Measurements from ENCODE around the gene FAM81A. TPM values are rescaled to one million over a fixed set of nuclear protein-coding genes. Genes with fewer than 3 reads are reported as not detected.
A peak's percentile ranks its signal among the peaks of the same experiment; 100 is the strongest.

FAM81A gene
- total RNA-seq, 2 experiments from 2014 or later: 2.0 to 2.2 TPM

DNA sequence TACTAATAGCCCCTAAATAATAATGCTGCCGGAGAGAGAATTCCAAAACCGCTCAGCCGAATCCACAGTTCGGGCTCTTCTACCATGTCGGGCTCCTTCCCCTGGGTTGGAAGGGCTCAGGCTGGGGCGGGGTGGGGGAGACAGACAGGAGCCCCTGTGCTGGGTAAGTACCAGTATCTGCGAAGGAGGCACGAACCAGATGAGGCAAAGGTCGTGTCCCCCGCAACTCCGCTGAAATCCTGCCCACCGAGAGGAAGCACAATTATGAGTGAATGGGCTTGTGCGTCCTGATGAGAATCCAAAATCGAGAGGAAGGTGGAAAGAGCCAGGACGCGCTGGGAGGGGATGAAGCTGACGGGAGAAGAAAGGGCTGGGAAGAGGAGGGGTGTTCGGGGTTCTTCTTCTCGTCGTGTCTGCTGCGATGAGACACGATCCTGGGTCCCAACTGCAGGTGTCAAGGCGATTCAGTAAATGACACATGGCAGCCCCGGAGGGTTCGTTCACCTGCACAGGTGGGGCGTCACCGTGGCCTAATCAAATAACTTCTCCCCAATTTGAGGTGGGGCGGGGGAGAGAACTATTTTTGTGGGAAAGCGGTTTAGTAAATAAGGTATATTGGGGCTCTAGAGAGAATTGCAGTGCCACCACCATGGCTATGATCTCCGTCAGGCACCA is 707 bp upstream of the FAM81A start:
- Mint-ChIP-seq H3K27ac (no peak overlapping the region), H3K4me1 (peaks cover 18% of the 10 kb centered on the region), H3K27me3 (peaks cover 83% of the 10 kb centered on the region), H3K36me3 (no peaks in the 10 kb centered on the region), H3K4me3 (peak overlapping the region; percentile 85), H3K9me3 (no peaks in the 10 kb centered on the region)
- DNase-seq (no peak), ATAC-seq (ENCODE audit: low read depth) (no peak)
- POLR2A ChIA-PET: interaction anchor here (0.6 kb wide), 1 partner anchor 84 kb away, joined by 3 read pairs; no protein-coding TSS in a partner anchor

- Mint-ChIP-seq H3K36me3 (peaks cover 2% of the 10 kb centered on the region), H3K4me1 (peaks cover 20% of the 10 kb centered on the region), H3K9me3 (no peaks in the 10 kb centered on the region), H3K27ac (no peak overlapping the region), H3K27me3 (peaks cover 78% of the 10 kb centered on the region), H3K4me3 (peak overlapping the region; percentile 74)
- no peak for DNase-seq
- POLR2A ChIA-PET: no interaction called here
- ATAC-seq (ENCODE audit: low read depth): no peak
These were observed 772 bp downstream of the FAM81A start for GRCh38 chr15:59438625-59439290.

DNA sequence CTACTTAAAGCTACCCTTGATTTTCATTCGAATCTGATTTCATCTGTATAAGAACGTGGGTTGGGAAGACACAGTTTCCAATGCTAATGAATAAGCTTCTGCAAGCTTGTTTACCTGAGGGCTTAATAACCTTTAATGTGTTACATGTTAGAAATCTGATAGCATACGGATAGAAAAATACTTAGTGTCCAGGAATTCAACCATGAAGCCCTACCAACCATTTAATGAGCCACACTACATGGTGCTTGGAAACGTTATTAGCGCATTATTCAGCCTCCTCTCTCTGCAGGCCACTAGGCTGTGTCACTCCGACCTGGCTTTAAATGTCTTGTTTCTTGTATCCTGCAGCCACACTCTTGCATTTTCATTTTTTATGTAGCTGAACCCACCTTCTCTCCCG is 1.6 kb downstream of the FAM81A start:
- H3K9me3 Mint-ChIP-seq: no peaks in the 10 kb centered on the region
- no peak for DNase-seq
- H3K27ac Mint-ChIP-seq: no peak overlapping the region
- no peak for ATAC-seq (ENCODE audit: low read depth)
- H3K27me3 Mint-ChIP-seq: peaks cover 76% of the 10 kb centered on the region
- POLR2A ChIA-PET: no interaction called here
- peaks cover 20% of the 10 kb centered on the region for H3K4me1 Mint-ChIP-seq
- peaks cover 2% of the 10 kb centered on the region for H3K36me3 Mint-ChIP-seq
- H3K4me3 Mint-ChIP-seq: peak overlapping the region; percentile 2

DNA sequence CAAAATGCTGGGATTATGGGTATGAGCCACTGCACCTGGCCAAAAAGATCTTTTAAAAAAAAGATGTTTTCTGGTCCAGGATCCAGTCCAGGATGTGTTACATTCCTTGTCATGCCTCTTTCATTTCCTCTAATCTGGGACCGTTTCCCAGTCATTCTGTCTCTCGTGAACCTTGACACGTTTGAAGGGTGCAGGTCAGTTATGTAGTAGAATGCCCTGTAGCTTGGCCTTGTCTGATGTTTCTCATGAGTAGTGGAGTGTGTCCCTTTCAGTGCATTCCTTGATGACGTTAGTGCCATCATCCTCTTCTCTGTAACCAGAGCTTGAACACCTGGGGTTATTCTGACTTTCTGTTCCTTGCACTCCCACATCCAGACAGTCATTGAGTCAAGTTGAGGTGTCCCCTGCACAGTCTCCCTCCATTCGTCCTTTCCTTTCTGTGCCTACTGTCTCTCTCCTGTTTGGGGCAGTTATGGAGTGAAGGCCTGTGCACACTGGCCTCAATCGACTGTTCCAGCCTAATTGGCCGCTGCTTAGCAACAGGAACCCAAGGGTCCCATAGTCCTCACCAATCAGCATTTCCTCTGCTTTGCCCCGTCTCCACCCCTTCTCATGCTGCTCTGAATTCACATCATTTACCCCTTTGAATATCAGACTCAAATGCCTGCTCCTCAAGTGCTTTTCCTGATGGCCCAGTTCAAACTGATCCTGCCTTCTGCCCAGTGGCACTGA is 5.5 kb downstream of the FAM81A start:
- H3K4me3 Mint-ChIP-seq: no peak overlapping the region
- no peaks in the 10 kb centered on the region for H3K9me3 Mint-ChIP-seq
- POLR2A ChIA-PET: no interaction called here
- ATAC-seq (ENCODE audit: low read depth) (no peak), DNase-seq (no peak)
- H3K27me3 Mint-ChIP-seq: peaks cover 49% of the 10 kb centered on the region
- no peak overlapping the region for H3K27ac Mint-ChIP-seq
- H3K4me1 Mint-ChIP-seq: peaks cover 26% of the 10 kb centered on the region
- peaks cover 11% of the 10 kb centered on the region for H3K36me3 Mint-ChIP-seq

- Mint-ChIP-seq H3K9me3 (no peaks in the 10 kb centered on the region), H3K4me1 (peaks cover 20% of the 10 kb centered on the region), H3K4me3 (no peak overlapping the region), H3K36me3 (peaks cover 11% of the 10 kb centered on the region), H3K27me3 (peaks cover 41% of the 10 kb centered on the region), H3K27ac (no peak overlapping the region)
- POLR2A ChIA-PET: no interaction called here
- ATAC-seq (ENCODE audit: low read depth) (no peak), DNase-seq (no peak)
These were observed 6.3 kb downstream of the FAM81A start for GRCh38 chr15:59444081-59444835.

- ATAC-seq (ENCODE audit: low read depth) (no peak), DNase-seq (no peak)
- H3K4me3 Mint-ChIP-seq: no peak overlapping the region
- H3K36me3 Mint-ChIP-seq: peaks cover 11% of the 10 kb centered on the region
- H3K27ac Mint-ChIP-seq: no peak overlapping the region
- POLR2A ChIA-PET: no interaction called here
- H3K27me3 Mint-ChIP-seq: peaks cover 33% of the 10 kb centered on the region
- no peaks in the 10 kb centered on the region for H3K9me3 Mint-ChIP-seq
- H3K4me1 Mint-ChIP-seq: peaks cover 20% of the 10 kb centered on the region
These were observed 7.1 kb downstream of the FAM81A start for GRCh38 chr15:59444980-59445545.

DNA sequence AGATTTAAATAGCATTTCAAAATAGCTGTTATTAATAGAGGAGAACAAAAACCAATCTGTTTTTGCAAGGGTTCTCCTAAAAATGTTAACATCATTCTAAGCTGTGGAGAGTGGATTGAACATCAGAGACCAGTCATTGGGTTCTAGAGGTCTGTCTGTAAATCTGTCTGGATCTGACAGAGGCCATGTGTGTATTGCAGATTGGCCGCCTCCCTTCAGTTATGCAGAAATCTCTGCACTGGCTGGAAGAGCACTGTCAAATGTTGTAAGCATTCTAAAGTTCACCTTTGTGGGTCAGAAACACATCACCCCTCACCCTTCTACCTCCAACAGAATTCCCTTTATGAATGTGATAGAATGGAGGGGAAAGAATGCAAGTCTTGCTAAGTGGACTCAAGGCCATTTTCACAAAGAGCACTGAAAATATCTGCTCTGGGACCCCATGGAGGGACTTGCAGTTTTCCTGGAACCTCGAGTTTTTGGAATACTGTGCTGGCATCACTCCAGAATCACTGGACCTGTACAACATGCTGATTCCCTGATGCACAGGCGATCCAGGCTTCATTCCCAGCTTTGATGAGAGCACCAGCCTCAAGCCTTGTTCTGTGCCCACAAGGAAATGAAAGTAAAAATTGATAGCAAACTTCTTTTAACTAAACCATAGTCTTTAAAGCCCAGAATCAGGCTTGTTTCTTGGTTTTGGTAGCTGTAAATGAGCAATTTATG is 8.4 kb downstream of the FAM81A start:
- peaks cover 20% of the 10 kb centered on the region for H3K4me1 Mint-ChIP-seq
- H3K4me3 Mint-ChIP-seq: no peak overlapping the region
- ATAC-seq (ENCODE audit: low read depth): no peak
- no peak overlapping the region for H3K27ac Mint-ChIP-seq
- no peak for DNase-seq
- peaks cover 11% of the 10 kb centered on the region for H3K36me3 Mint-ChIP-seq
- POLR2A ChIA-PET: interaction anchor here (0.9 kb wide), 1 partner anchor 10 kb away, joined by 3 read pairs; no protein-coding TSS in a partner anchor
- H3K9me3 Mint-ChIP-seq: no peaks in the 10 kb centered on the region
- H3K27me3 Mint-ChIP-seq: peaks cover 26% of the 10 kb centered on the region

- no peaks in the 10 kb centered on the region for H3K9me3 Mint-ChIP-seq
- peaks cover 11% of the 10 kb centered on the region for H3K36me3 Mint-ChIP-seq
- no peak for DNase-seq
- H3K27ac Mint-ChIP-seq: peak overlapping the region; percentile 47
- ATAC-seq (ENCODE audit: low read depth): no peak
- POLR2A ChIA-PET: no interaction called here
- peaks cover 20% of the 10 kb centered on the region for H3K4me1 Mint-ChIP-seq
- peaks cover 21% of the 10 kb centered on the region for H3K27me3 Mint-ChIP-seq
- H3K4me3 Mint-ChIP-seq: peak overlapping the region; percentile 53
These were observed 9.4 kb downstream of the FAM81A start for GRCh38 chr15:59447367-59447766.

- Mint-ChIP-seq H3K9me3 (no peaks in the 10 kb centered on the region), H3K4me3 (no peak overlapping the region), H3K27me3 (peaks cover 16% of the 10 kb centered on the region), H3K36me3 (peaks cover 9% of the 10 kb centered on the region), H3K27ac (no peak overlapping the region), H3K4me1 (peaks cover 18% of the 10 kb centered on the region)
- ATAC-seq (ENCODE audit: low read depth) (no peak), DNase-seq (no peak)
- POLR2A ChIA-PET: no interaction called here
These were observed 10.9 kb downstream of the FAM81A start for GRCh38 chr15:59448871-59449270.

DNA sequence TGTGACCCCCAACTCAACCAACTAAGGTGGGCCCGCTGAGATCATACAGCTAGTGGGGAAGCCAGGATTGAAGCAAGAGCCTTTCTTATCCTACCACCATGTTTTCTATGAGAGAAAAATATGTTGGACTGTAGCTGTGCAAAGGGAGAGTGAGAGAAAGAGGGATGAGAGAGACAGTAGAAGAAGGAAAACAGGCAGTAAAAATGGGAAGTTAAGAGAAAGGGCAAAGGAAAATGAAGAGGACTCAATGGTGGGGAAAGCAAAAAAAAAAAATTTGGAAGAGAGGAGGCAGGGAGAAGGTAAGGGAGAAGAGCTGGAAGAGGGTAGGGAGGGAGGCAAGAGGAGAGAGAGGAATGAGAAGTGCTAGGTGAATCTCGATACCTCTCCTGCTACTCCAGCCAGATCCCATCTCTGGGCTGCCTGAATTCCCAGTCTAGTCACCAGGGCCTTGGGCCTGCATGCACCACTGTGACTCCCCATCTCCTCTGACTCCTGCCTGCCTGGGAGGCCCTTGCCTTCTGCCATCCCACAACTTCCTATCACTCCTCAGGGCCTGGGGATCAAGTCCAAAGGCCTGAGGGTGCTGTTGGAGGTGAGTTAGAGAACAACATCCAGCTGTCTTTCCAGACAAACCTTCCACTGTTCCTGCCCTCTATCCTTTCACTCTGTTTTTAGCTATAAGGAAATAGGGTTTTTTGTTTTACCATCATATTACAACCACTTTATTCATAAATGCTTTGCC is 15.7 kb downstream of the FAM81A start:
- DNase-seq (no peak), ATAC-seq (ENCODE audit: low read depth) (no peak)
- POLR2A ChIA-PET: interaction anchor here (0.7 kb wide), 1 partner anchor 634 kb away, joined by 5 read pairs; no protein-coding TSS in a partner anchor
- H3K9me3 Mint-ChIP-seq: no peaks in the 10 kb centered on the region
- no peaks in the 10 kb centered on the region for H3K4me1 Mint-ChIP-seq
- no peaks in the 10 kb centered on the region for H3K36me3 Mint-ChIP-seq
- peaks cover 7% of the 10 kb centered on the region for H3K27me3 Mint-ChIP-seq
- H3K4me3 Mint-ChIP-seq: no peak overlapping the region
- H3K27ac Mint-ChIP-seq: no peak overlapping the region

- no peak for ATAC-seq (ENCODE audit: low read depth)
- Mint-ChIP-seq H3K27me3 (peaks cover 6% of the 10 kb centered on the region), H3K4me3 (no peak overlapping the region)
These were observed 18.1 kb downstream of the FAM81A start for GRCh38 chr15:59456114-59456513.

GRCh38 chr15:59457103-59457502 is 19.1 kb downstream of the FAM81A start:
- Mint-ChIP-seq H3K9me3 (peaks cover 3% of the 10 kb centered on the region), H3K27ac (no peak overlapping the region), H3K4me1 (no peaks in the 10 kb centered on the region), H3K4me3 (no peak overlapping the region), H3K36me3 (peaks cover 4% of the 10 kb centered on the region), H3K27me3 (peaks cover 14% of the 10 kb centered on the region)
- POLR2A ChIA-PET: no interaction called here
- ATAC-seq (ENCODE audit: low read depth): no peak
- no peak for DNase-seq

More at GRCh38 chr15:59456114-59456513, 18.1 kb downstream of the FAM81A start:
- no peaks in the 10 kb centered on the region for H3K4me1 Mint-ChIP-seq
- DNase-seq: no peak
- no peak overlapping the region for H3K27ac Mint-ChIP-seq
- POLR2A ChIA-PET: interaction anchor here (0.9 kb wide), 1 partner anchor 9 kb away, joined by 3 read pairs; no protein-coding TSS in a partner anchor
- no peaks in the 10 kb centered on the region for H3K9me3 Mint-ChIP-seq
- no peaks in the 10 kb centered on the region for H3K36me3 Mint-ChIP-seq
